ENCODE measurements around the gene PLD1.
"Not testable (repeated sequence)": the region's sequence is repeated elsewhere in the genome, so short reads cannot be mapped to it uniquely, and the experiment has no call there.

PLD1 gene

GRCh38 chr3:171770689-171771620 is 39.3 kb downstream of the PLD1 start:
- no peak for DNase-seq

GRCh38 chr3:171769461-171769860 is 40.8 kb downstream of the PLD1 start:
- no peak for DNase-seq

- no peak for DNase-seq
These were observed 41.3 kb downstream of the PLD1 start for GRCh38 chr3:171768986-171769385.

GRCh38 chr3:171768281-171768900 is 41.9 kb downstream of the PLD1 start:
- DNase-seq, result no peak

GRCh38 chr3:171765511-171765887 is 44.8 kb downstream of the PLD1 start:
- DNase-seq, result no peak

- DNase-seq, result no peak
These were observed 46.9 kb downstream of the PLD1 start for GRCh38 chr3:171763392-171763791.

GRCh38 chr3:171760477-171760876 is 49.8 kb downstream of the PLD1 start:
- no peak for DNase-seq

- DNase-seq, result no peak
These were observed 52.2 kb downstream of the PLD1 start for GRCh38 chr3:171758109-171758508.

- no peak for DNase-seq
These were observed 52.8 kb downstream of the PLD1 start for GRCh38 chr3:171757361-171758034.

GRCh38 chr3:171755656-171756055 is 54.6 kb downstream of the PLD1 start:
- no peak for DNase-seq

GRCh38 chr3:171755015-171755589 is 55.2 kb downstream of the PLD1 start:
- DNase-seq, result no peak

GRCh38 chr3:171753665-171754408 is 56.4 kb downstream of the PLD1 start:
- peak; percentile 25 for DNase-seq

- no peak for DNase-seq
These were observed 57.2 kb downstream of the PLD1 start for GRCh38 chr3:171753025-171753472.

GRCh38 chr3:171752329-171752728 is 58.0 kb downstream of the PLD1 start:
- no peak for DNase-seq

- DNase-seq, result no peak
These were observed 61.2 kb downstream of the PLD1 start for GRCh38 chr3:171749124-171749523.

GRCh38 chr3:171748064-171748924 is 62.0 kb downstream of the PLD1 start:
- no peak for DNase-seq

- DNase-seq, result no peak
These were observed 62.9 kb downstream of the PLD1 start for GRCh38 chr3:171747223-171747920.

- not testable (repeated sequence) for DNase-seq
These were observed 63.7 kb downstream of the PLD1 start for GRCh38 chr3:171746320-171747222.

GRCh38 chr3:171745577-171746319 is 64.5 kb downstream of the PLD1 start:
- DNase-seq, result no peak

Data from stimulated activated CD8-positive, alpha-beta memory T cell treated with anti-CD3 and anti-CD28 coated beads, Interleukin-4, amount 100 ng/mL, for 48 hours (primary cell).